SK-N-SH (cell line): ENCODE measurements around the gene RAD52. TPM values are rescaled to one million over a fixed set of nuclear protein-coding genes. Genes with fewer than 3 reads are reported as not detected.

Source experiments
- CTCF ChIA-PET: fragments of 300-600, 350-600 bp; formaldehyde crosslinking; extraction: SDS; loops from one replicate; lab custom pipeline; 2021; lab: Yijun Ruan, JAX
- POLR2A ChIA-PET: fragments of 350-600 bp; sonication (Branson Sonifier 250); formaldehyde crosslinking; extraction: SDS; loops from one replicate; lab custom pipeline; 2020; ENCODE audit warnings: antibody characterized with exemption, inconsistent platforms; lab: Yijun Ruan, JAX
- DNase-seq: peaks from one replicate; pipeline ENCODE4 v3.0.0; 2012
- H2AFZ ChIP-seq: fragments of 200-600 bp; sonication (generic); 2 replicates; pipeline ENCODE4 v1.8.1; 2016; ENCODE audit warnings: antibody characterized with exemption, mild to moderate bottlenecking, low read depth
- H3F3A ChIP-seq: fragments of 200-600 bp; sonication (generic); replicated peaks from 2 replicates; pipeline ENCODE3; 2016; ENCODE audit warnings: antibody characterized with exemption, mild to moderate bottlenecking; ENCODE audit not compliant: insufficient read depth
- H3K27ac ChIP-seq, 2 experiments: fragments of 200-500 bp in 1 of 2; fragments of 200-600 bp in 1 of 2; sonication (Bioruptor generic) in 1 of 2; sonication (generic), shearing (Covaris generic) in 1 of 2; 2 replicates each; pipeline versions ENCODE4 v1.5.1 to v1.6.1; 2014 to 2016; ENCODE audit warnings: low read depth in 2 of 2, inconsistent platforms in 1 of 2, low read length in 1 of 2, mild to moderate bottlenecking in 1 of 2, mixed read lengths in 1 of 2
- H3K27me3 ChIP-seq: fragments of 200-600 bp; sonication (generic), shearing (Covaris generic); 2 replicates; pipeline ENCODE4 v1.6.1; 2016; ENCODE audit warnings: mixed run types; ENCODE audit not compliant: insufficient read depth
- H3K36me3 ChIP-seq, 2 experiments: fragments of 200-500 bp in 1 of 2; fragments of 200-600 bp in 1 of 2; sonication (Bioruptor generic) in 1 of 2; sonication (generic) in 1 of 2; replicated peaks in 1 of 2; 2 replicates each; pipeline versions ENCODE3 to v1.5.1; 2014 to 2016; ENCODE audit warnings: low read length in 1 of 2, mild to moderate bottlenecking in 1 of 2; ENCODE audit not compliant: insufficient read depth in 2 of 2, control insufficient read depth in 1 of 2
- H3K4me1 ChIP-seq, 2 experiments: fragments of 200-500 bp in 1 of 2; fragments of 200-600 bp in 1 of 2; sonication (Bioruptor generic) in 1 of 2; sonication (generic), shearing (Covaris generic) in 1 of 2; 2 replicates each; pipeline versions ENCODE4 v1.5.1 to v1.6.1; 2014 to 2016; ENCODE audit warnings: low read depth in 1 of 2, low read length in 1 of 2, mixed run types in 1 of 2; ENCODE audit not compliant: insufficient read depth in 2 of 2, control insufficient read depth in 1 of 2
- H3K4me2 ChIP-seq: fragments of 200-600 bp; sonication (generic), shearing (Covaris generic); 2 replicates; pipeline ENCODE4 v1.6.1; 2017; ENCODE audit warnings: mixed run types
- H3K4me3 ChIP-seq, 2 experiments: fragments of 200-500 bp in 1 of 2; fragments of 200-600 bp in 1 of 2; sonication (Bioruptor generic) in 1 of 2; sonication (generic), shearing (Covaris generic) in 1 of 2; 2 replicates each; pipeline versions ENCODE4 v1.5.1 to v1.8.1; 2014 to 2016; ENCODE audit warnings: low read depth in 2 of 2, inconsistent platforms in 1 of 2, low read length in 1 of 2, mild to moderate bottlenecking in 1 of 2, mixed read lengths in 1 of 2, moderate library complexity in 1 of 2
- H3K79me2 ChIP-seq: fragments of 200-600 bp; sonication (generic); 2 replicates; pipeline ENCODE4 v1.8.1; 2017; ENCODE audit warnings: mild to moderate bottlenecking; ENCODE audit not compliant: insufficient read depth
- H3K9ac ChIP-seq: fragments of 200-600 bp; sonication (generic); 2 replicates; pipeline ENCODE4 v1.6.1; 2017; ENCODE audit warnings: mixed run types
- H3K9me2 ChIP-seq: fragments of 200-600 bp; sonication (generic); 2 replicates; pipeline ENCODE4 v1.6.1; 2017; ENCODE audit warnings: mixed run types
- H3K9me3 ChIP-seq: fragments of 200-600 bp; sonication (generic); 2 replicates; pipeline ENCODE4 v1.6.1; 2017; ENCODE audit warnings: mixed run types, mild to moderate bottlenecking, moderate library complexity
- H4K20me1 ChIP-seq: fragments of 200-600 bp; sonication (generic); 2 replicates; pipeline ENCODE4 v1.6.1; 2017; ENCODE audit warnings: mild to moderate bottlenecking, mixed run types; ENCODE audit not compliant: insufficient read depth
- FOSL2 ChIP-seq: IDR thresholded peaks from 2 replicates; pipeline ENCODE4 v1.4.0; 2012; ENCODE audit warnings: low read depth, mild to moderate bottlenecking, moderate library complexity, borderline replicate concordance
- FOXM1 ChIP-seq: IDR thresholded peaks from 2 replicates; pipeline ENCODE4 v1.4.0; 2012; ENCODE audit warnings: low read depth, mild to moderate bottlenecking
- GATA2 ChIP-seq: sonication (generic); formaldehyde crosslinking; IDR thresholded peaks from 2 replicates; pipeline ENCODE4 v1.5.0; 2020; ENCODE audit warnings: mild to moderate bottlenecking, missing genetic modification reagents
- MAX ChIP-seq: IDR thresholded peaks from 2 replicates; pipeline ENCODE4 v1.4.0; 2012; ENCODE audit warnings: low read depth
- MEF2A ChIP-seq: IDR thresholded peaks from 2 replicates; pipeline ENCODE4 v1.4.0; 2012; ENCODE audit warnings: low read depth, borderline replicate concordance
- NRF1 ChIP-seq: IDR thresholded peaks from 2 replicates; pipeline ENCODE4 v1.6.1; 2012; ENCODE audit warnings: low read depth, mild to moderate bottlenecking, low read length
- SMC3 ChIP-seq: IDR thresholded peaks from 2 replicates; pipeline ENCODE4 v1.6.1; 2012; ENCODE audit warnings: low read depth, low read length, improper control_type of control experiment
- USF1 ChIP-seq: IDR thresholded peaks from 2 replicates; pipeline ENCODE4 v1.4.0; 2012; ENCODE audit warnings: low read depth, borderline replicate concordance
- YY1 ChIP-seq: IDR thresholded peaks from 2 replicates; pipeline ENCODE4 v1.4.0; 2012; ENCODE audit warnings: low read depth, mild to moderate bottlenecking
- ZBTB33 ChIP-seq: IDR thresholded peaks from 2 replicates; pipeline ENCODE4 v1.4.0; 2012; ENCODE audit warnings: low read depth, borderline replicate concordance
- WGBS: methylation state at CpG from one replicate; pipeline ENCODE4 v1.1.6; 2017; ENCODE audit warnings: low lambda C conversion rate; 5-methylcytosine and 5-hydroxymethylcytosine counted together
- polyA plus RNA-seq, 3 experiments: library from polyadenylated mRNA; depleted of rRNA; stranded (reverse); fragments of >200 nt; gene quantifications; 2 replicates each; pipeline ENCODE4 v1.2.3, GENCODE V29; 2012

The RAD52 gene
- polyA plus RNA-seq, 1 of the 3 experiments (the other 2 are of a cell fraction) = 11.2 TPM

GRCh38 chr12:955939-956338 lies 6.4 kb upstream of the RAD52 start:
- no peaks in the 10 kb centered on the region for H3K27me3 ChIP-seq
- H3K4me2 ChIP-seq = no peak overlapping the region
- no peak overlapping the region for H3K9ac ChIP-seq
- POLR2A ChIA-PET = no interaction called here
- no peaks in the 10 kb centered on the region; a peak in 1 of 4 replicates for H3K4me1 ChIP-seq
- no peaks in the 10 kb centered on the region for H3K36me3 ChIP-seq
- H3K9me3 ChIP-seq = no peaks in the 10 kb centered on the region
- no peaks in the 10 kb centered on the region for H3K79me2 ChIP-seq
- no peak for DNase-seq
- peaks cover 6% of the 10 kb centered on the region for H3F3A ChIP-seq
- no peak overlapping the region for H2AFZ ChIP-seq
- H3K4me3 ChIP-seq = no peak overlapping the region
- no peak overlapping the region for H3K27ac ChIP-seq
- TF ChIP-seq MAX (no peak), USF1 (peak; percentile 18; the same call in 1 of the 2 replicates)
- no peaks in the 10 kb centered on the region for H3K9me2 ChIP-seq
- H4K20me1 ChIP-seq = no peaks in the 10 kb centered on the region
- CTCF ChIA-PET = interaction anchor here (0.7 to 1.6 kb wide), 5 partner anchors 52 to 409 kb away, joined by 3 to 4 read pairs (median 3); no protein-coding TSS in a partner anchor
- whole genome bisulfite sequencing = 97% methylated on average over 6 of the region's 6 CpGs

GRCh38 chr12:954741-955140 lies 5.2 kb upstream of the RAD52 start:
- H3K36me3 ChIP-seq = no peaks in the 10 kb centered on the region
- no peak overlapping the region for H3K4me3 ChIP-seq
- H2AFZ ChIP-seq = no peak overlapping the region
- H3K27me3 ChIP-seq = no peaks in the 10 kb centered on the region
- H3K9me2 ChIP-seq = no peaks in the 10 kb centered on the region
- DNase-seq = no peak
- no peaks in the 10 kb centered on the region for H3K79me2 ChIP-seq
- peaks cover 6% of the 10 kb centered on the region for H3F3A ChIP-seq
- H3K4me1 ChIP-seq = no peaks in the 10 kb centered on the region; a peak in 2 of 4 replicates
- no peak overlapping the region for H3K27ac ChIP-seq
- no peak overlapping the region for H3K9ac ChIP-seq
- no peak for TF ChIP-seq FOXM1
- TF ChIP-seq NRF1 = no peak
- no peak for TF ChIP-seq FOSL2
- TF ChIP-seq GATA2 (CRISPR knock-in tag) = no peak
- no peak for TF ChIP-seq SMC3
- TF ChIP-seq YY1 = no peak
- TF ChIP-seq MEF2A = no peak
- TF ChIP-seq MAX = no peak
- TF ChIP-seq ZBTB33 = no peak
- TF ChIP-seq, all 33 proteins: peak for 0
- Histone ChIP-seq H4K20me1 (no peaks in the 10 kb centered on the region), H3K9me3 (no peaks in the 10 kb centered on the region), H3K4me2 (no peak overlapping the region)
- ChIA-PET POLR2A (no interaction called here), CTCF (no interaction called here)
